ENCODE data around the gene ANKRD27. TPM values are rescaled to one million over a fixed set of nuclear protein-coding genes. Genes with fewer than 3 reads are reported as not detected.

ANKRD27 gene
- total RNA-seq, 1 experiment from 2014 or later, result 48.1 TPM

GRCh38 chr19:32581705-32582179 is 93.2 kb downstream of the ANKRD27 start:
- Histone ChIP-seq H3K9ac (ENCODE audit: low read length) (peak overlapping the region; percentile 94), H3K4me1 (ENCODE audit: control insufficient read depth in 1 of 2, insufficient read depth in 2 of 2, low read length in 2 of 2) (peaks cover 6 to 15% of the 10 kb centered on the region in 2 experiments), H3K27ac (ENCODE audit: low read depth, low read length) (peak overlapping the region; percentile 84), H3K36me3 (ENCODE audit: control insufficient read depth in 1 of 2, insufficient read depth in 2 of 2, low read length in 2 of 2) (peaks cover 31 to 38% of the 10 kb centered on the region in 2 experiments), H3K79me2 (ENCODE audit: insufficient read depth, low read length) (peaks cover 34% of the 10 kb centered on the region), H3K27me3 (ENCODE audit: insufficient read depth, low read length) (no peaks in the 10 kb centered on the region), H3K9me2 (ENCODE audit: insufficient read depth) (no peaks in the 10 kb centered on the region), H2AFZ (ENCODE audit: low read depth, low read length, poor library complexity, severe bottlenecking) (no peak overlapping the region), H3K9me3 (ENCODE audit: control insufficient read depth in 1 of 2, insufficient read depth in 1 of 2, low read depth in 1 of 2, low read length in 2 of 2) (no peaks in the 10 kb centered on the region), H3K4me2 (ENCODE audit: low read length) (peak overlapping the region; percentile 95), H3K4me3 (replicated peaks in 1 of 2; ENCODE audit: low read depth in 1 of 2, low read length in 2 of 2) (peak overlapping the region; percentile 95 to 98), H4K20me1 (ENCODE audit: insufficient read depth) (no peaks in the 10 kb centered on the region)
- ATAC-seq (peak; percentile 34), DNase-seq (ENCODE audit: low read depth, low spot score) (no peak)
- TF ChIP-seq, protein P1, sequence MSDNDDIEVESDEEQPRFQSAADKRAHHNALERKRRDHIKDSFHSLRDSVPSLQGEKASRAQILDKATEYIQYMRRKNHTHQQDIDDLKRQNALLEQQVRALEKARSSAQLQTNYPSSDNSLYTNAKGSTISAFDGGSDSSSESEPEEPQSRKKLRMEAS (IDR thresholded peaks at IDR 0.05), result no peak
- TF ChIP-seq EZH2 (IDR thresholded peaks at IDR 0.05) (no peak), EZH2phosphoT487 (IDR thresholded peaks at IDR 0.05; ENCODE audit: borderline replicate concordance) (no peak), ZFX (IDR thresholded peaks at IDR 0.05) (no peak)
- no TSS peak for BruUV-seq (replicated peaks)
- ChIA-PET POLR2A (interaction anchor here (1.1 kb wide), 1 partner anchor 15 kb away, joined by 3 read pairs; no protein-coding TSS in a partner anchor), RAD21 (ENCODE audit: low non-redundant PET in 1 of 2, low total read pairs in 2 of 2, uncharacterized antibody in 2 of 2, unreplicated experiment in 2 of 2) (no interaction called here), CTCF (interaction anchor here (1.1 to 1.7 kb wide), 2 partner anchors 18 to 1914 kb away, joined by 3 to 5 read pairs; no protein-coding TSS in a partner anchor)
- intact Hi-C loops (cut with micrococcal nuclease), result no loop called here

DNA sequence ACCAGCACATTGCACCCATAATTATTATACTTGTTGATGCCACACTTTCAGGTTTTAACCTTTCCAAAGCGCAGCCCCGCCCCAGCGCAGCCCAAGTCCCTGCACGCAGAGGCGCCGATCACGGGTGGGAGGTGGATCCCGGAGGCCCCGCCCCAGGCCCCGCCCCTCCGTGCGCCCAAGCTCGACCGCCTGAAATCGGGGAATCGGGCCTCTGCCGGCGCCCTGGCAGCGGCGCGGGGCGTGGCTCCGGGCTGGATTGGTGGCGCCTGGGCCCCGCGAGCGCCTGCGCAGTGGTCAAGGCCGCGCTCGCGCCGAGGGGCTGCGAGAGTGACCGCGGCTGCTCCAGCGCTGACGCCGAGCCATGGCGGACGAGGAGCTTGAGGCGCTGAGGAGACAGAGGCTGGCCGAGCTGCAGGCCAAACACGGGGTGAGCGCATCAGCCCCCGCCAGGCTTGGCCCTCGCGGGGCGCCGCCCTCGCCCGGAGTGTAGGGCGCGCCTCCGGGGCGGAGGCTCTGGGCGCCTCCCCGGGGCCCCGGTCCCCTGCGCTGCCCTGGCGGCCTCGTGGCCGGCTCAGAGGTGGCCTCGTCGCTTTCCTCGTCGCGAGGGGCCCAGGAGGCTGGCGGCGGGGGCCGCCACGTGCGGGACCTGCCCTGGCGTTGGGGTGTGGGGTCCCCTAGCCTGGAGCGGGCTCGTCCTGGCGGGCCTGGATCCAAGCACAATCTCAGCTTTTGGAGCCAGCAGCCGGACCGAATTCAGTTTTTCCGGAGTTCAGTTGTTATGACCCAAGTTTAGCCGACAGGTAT is 93.9 kb downstream of the ANKRD27 start, which contains the start of gene PDCD5:
TSS of gene PDCD5 (plus strand) at position 290 of the 804 bp plus-strand sequence. CDS start at position 362, 72 bp downstream.
- Histone ChIP-seq H2AFZ (ENCODE audit: low read depth, low read length, poor library complexity, severe bottlenecking) (peak within 1 kb of the TSS; percentile 85), H3K36me3 (ENCODE audit: control insufficient read depth in 1 of 2, insufficient read depth in 2 of 2, low read length in 2 of 2) (peaks cover 25 to 32% of the 10 kb centered on the region in 2 experiments), H3K27ac (ENCODE audit: low read depth, low read length) (peak within 1 kb of the TSS; percentile 84), H3K9ac (ENCODE audit: low read length) (peak within 1 kb of the TSS; percentile 94), H3K4me1 (ENCODE audit: control insufficient read depth in 1 of 2, insufficient read depth in 2 of 2, low read length in 2 of 2) (peaks cover 6 to 15% of the 10 kb centered on the region in 2 experiments), H3K79me2 (ENCODE audit: insufficient read depth, low read length) (peaks cover 34% of the 10 kb centered on the region), H3K9me2 (ENCODE audit: insufficient read depth) (no peaks in the 10 kb centered on the region), H3K4me3 (replicated peaks in 1 of 2; ENCODE audit: low read depth in 1 of 2, low read length in 2 of 2) (peak within 1 kb of the TSS; percentile 95 to 98), H3K4me2 (ENCODE audit: low read length) (peak within 1 kb of the TSS; percentile 95), H3K27me3 (ENCODE audit: insufficient read depth, low read length) (no peaks in the 10 kb centered on the region), H3K9me3 (ENCODE audit: control insufficient read depth in 1 of 2, insufficient read depth in 1 of 2, low read depth in 1 of 2, low read length in 2 of 2) (no peaks in the 10 kb centered on the region), H4K20me1 (ENCODE audit: insufficient read depth) (no peaks in the 10 kb centered on the region)
- CTCF ChIA-PET, result interaction anchor here (0.6 to 1.7 kb wide), 4 partner anchors 19 to 1914 kb away, joined by 3 to 5 read pairs (median 3); no protein-coding TSS in a partner anchor
- POLR2A ChIA-PET, result interaction anchor here (1.1 kb wide), 1 partner anchor 16 kb away, joined by 3 read pairs; no protein-coding TSS in a partner anchor
- intact Hi-C loops (cut with micrococcal nuclease), result no loop called here
- RAD21 ChIA-PET (ENCODE audit: low non-redundant PET in 1 of 2, low total read pairs in 2 of 2, uncharacterized antibody in 2 of 2, unreplicated experiment in 2 of 2), result no interaction called here
- peak; percentile 82 for DNase-seq (ENCODE audit: low read depth, low spot score)
- BruUV-seq (replicated peaks), result no TSS peak
- ATAC-seq, result peak; percentile 92
- no peak for TF ChIP-seq ELF1 (IDR thresholded peaks at IDR 0.05; ENCODE audit: borderline replicate concordance, low read depth)
- TF ChIP-seq, protein P2, sequence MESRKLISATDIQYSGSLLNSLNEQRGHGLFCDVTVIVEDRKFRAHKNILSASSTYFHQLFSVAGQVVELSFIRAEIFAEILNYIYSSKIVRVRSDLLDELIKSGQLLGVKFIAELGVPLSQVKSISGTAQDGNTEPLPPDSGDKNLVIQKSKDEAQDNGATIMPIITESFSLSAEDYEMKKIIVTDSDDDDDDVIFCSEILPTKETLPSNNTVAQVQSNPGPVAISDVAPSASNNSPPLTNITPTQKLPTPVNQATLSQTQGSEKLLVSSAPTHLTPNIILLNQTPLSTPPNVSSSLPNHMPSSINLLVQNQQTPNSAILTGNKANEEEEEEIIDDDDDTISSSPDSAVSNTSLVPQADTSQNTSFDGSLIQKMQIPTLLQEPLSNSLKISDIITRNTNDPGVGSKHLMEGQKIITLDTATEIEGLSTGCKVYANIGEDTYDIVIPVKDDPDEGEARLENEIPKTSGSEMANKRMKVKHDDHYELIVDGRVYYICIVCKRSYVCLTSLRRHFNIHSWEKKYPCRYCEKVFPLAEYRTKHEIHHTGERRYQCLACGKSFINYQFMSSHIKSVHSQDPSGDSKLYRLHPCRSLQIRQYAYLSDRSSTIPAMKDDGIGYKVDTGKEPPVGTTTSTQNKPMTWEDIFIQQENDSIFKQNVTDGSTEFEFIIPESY (IDR thresholded peaks at IDR 0.05; ENCODE audit: extremely low read depth, insufficient replicate concordance, low read length), result no peak
- TF ChIP-seq CBX3 (IDR thresholded peaks at IDR 0.05; ENCODE audit: low read depth), result no peak
- no peak for TF ChIP-seq EZH2 (IDR thresholded peaks at IDR 0.05)
- peak; percentile 52; the same call in 1 of the 2 replicates for TF ChIP-seq SIN3A (IDR thresholded peaks at IDR 0.05; ENCODE audit: low read depth)
- no peak for TF ChIP-seq FOSL1 (IDR thresholded peaks at IDR 0.05; ENCODE audit: low read depth)
- no peak for TF ChIP-seq JUND (IDR thresholded peaks at IDR 0.05)
- TF ChIP-seq EGR1 (IDR thresholded peaks at IDR 0.05; ENCODE audit: low read depth), result no peak
- TF ChIP-seq ZFX (IDR thresholded peaks at IDR 0.05), result peak; percentile 91
- TF ChIP-seq SRF (IDR thresholded peaks at IDR 0.05; ENCODE audit: low read depth), result peak; percentile 89
- TF ChIP-seq, protein P1 (IDR thresholded peaks at IDR 0.05), result peak; percentile 73; the same call in 1 of the 2 replicates
- TF ChIP-seq YY1 (IDR thresholded peaks at IDR 0.05; ENCODE audit: extremely low read depth, insufficient replicate concordance, low read depth, low read length), result peak; percentile 65
- TF ChIP-seq RAD21 (IDR thresholded peaks at IDR 0.05; ENCODE audit: low read depth), result no peak
- TF ChIP-seq POLR2A (IDR thresholded peaks at IDR 0.05; ENCODE audit: borderline replicate concordance, extremely low read depth, insufficient read depth, insufficient read length), result peak; percentile 88
- peak; percentile 89 for TF ChIP-seq POLR2AphosphoS5 (IDR thresholded peaks at IDR 0.05; ENCODE audit: low read depth, low read length)
